DOHH2 (cell line): ENCODE results near the gene COPA.
A peak's percentile ranks its signal among the peaks of the same experiment; 100 is the strongest.

ENCODE experiments used
- H3F3A ChIP-seq: fragments of 200-600 bp; sonication (generic), shearing (Covaris generic); 2 replicates; pipeline ENCODE4 v1.6.0; 2016; ENCODE audit warnings: antibody characterized with exemption, mild to moderate bottlenecking; ENCODE audit not compliant: control insufficient read depth, insufficient read depth
- H3K27ac ChIP-seq: fragments of 200-600 bp; sonication (generic); 2 replicates; pipeline ENCODE4 v1.5.1; 2014; ENCODE audit warnings: low read depth, mild to moderate bottlenecking, low read length, moderate library complexity
- H3K27me3 ChIP-seq: fragments of 200-600 bp; sonication (generic); 2 replicates; pipeline ENCODE4 v1.6.1; 2014; ENCODE audit warnings: mild to moderate bottlenecking, low read length, mixed read lengths; ENCODE audit not compliant: control insufficient read depth
- H3K36me3 ChIP-seq: fragments of 200-600 bp; sonication (generic); 2 replicates; pipeline ENCODE4 v1.6.1; 2014; ENCODE audit warnings: mild to moderate bottlenecking, low read length, moderate library complexity, mixed read lengths; ENCODE audit not compliant: control insufficient read depth
- H3K4me1 ChIP-seq: fragments of 200-600 bp; sonication (generic); 2 replicates; pipeline ENCODE4 v1.6.1; 2014; ENCODE audit warnings: mild to moderate bottlenecking, low read length, mixed read lengths; ENCODE audit not compliant: control insufficient read depth
- H3K4me2 ChIP-seq: fragments of 200-600 bp; sonication (generic); 2 replicates; pipeline ENCODE4 v1.6.0; 2014; ENCODE audit warnings: mild to moderate bottlenecking, low read length, moderate library complexity
- H3K4me3 ChIP-seq: fragments of 200-600 bp; sonication (generic); 2 replicates; pipeline ENCODE4 v1.5.1; 2014; ENCODE audit warnings: mild to moderate bottlenecking, low read length, mixed read lengths
- H3K79me2 ChIP-seq: fragments of 200-600 bp; sonication (generic); 2 replicates; pipeline ENCODE4 v1.6.1; 2014; ENCODE audit warnings: mild to moderate bottlenecking, low read length, mixed read lengths; ENCODE audit not compliant: control insufficient read depth
- H3K9me2 ChIP-seq: fragments of 200-600 bp; sonication (generic); replicated peaks from 2 replicates; pipeline ENCODE4 v1.6.1; 2014; ENCODE audit warnings: mild to moderate bottlenecking, low read length, mixed read lengths; ENCODE audit not compliant: control insufficient read depth
- H3K9me3 ChIP-seq: fragments of 200-600 bp; sonication (generic); 2 replicates; pipeline ENCODE4 v1.6.1; 2014; ENCODE audit warnings: antibody characterized with exemption, low read length, mixed read lengths; ENCODE audit not compliant: control insufficient read depth, insufficient read depth
- H4K20me1 ChIP-seq: fragments of 200-600 bp; sonication (generic); 2 replicates; pipeline ENCODE4 v1.6.0; 2014; ENCODE audit warnings: low read depth, mild to moderate bottlenecking, antibody characterized with exemption, low read length, moderate library complexity; ENCODE audit not compliant: control insufficient read depth, insufficient read depth
- CTCF ChIP-seq: fragments of 200-600 bp; sonication (generic); IDR thresholded peaks from one replicate; pipeline ENCODE4 v1.5.1; 2014; ENCODE audit warnings: antibody characterized with exemption, mild to moderate bottlenecking, low read depth, low read length; ENCODE audit not compliant: poor library complexity, severe bottlenecking
- EZH2phosphoT487 ChIP-seq: fragments of 200-600 bp; sonication (generic); IDR thresholded peaks from 2 replicates; pipeline ENCODE4 v1.6.1; 2017; ENCODE audit warnings: borderline replicate concordance, mild to moderate bottlenecking, antibody characterized with exemption, low read length, moderate library complexity, mixed read lengths

Gene COPA

GRCh38 chr1:160261556-160261892 is 81.5 kb downstream of the COPA start:
- Histone ChIP-seq H3K4me3 (peak overlapping the region; percentile 93), H3K9me3 (no peaks in the 10 kb centered on the region), H3K9me2 (no peaks in the 10 kb centered on the region), H3F3A (0 out of 2 replicates have a peak, but pooled peaks cover 2% of the 10 kb centered on the region), H3K27me3 (no peaks in the 10 kb centered on the region), H3K27ac (peak overlapping the region; percentile 51), H3K79me2 (peaks cover 58% of the 10 kb centered on the region), H4K20me1 (no peaks in the 10 kb centered on the region), H3K36me3 (peaks cover 38% of the 10 kb centered on the region), H3K4me1 (peaks cover 22% of the 10 kb centered on the region), H3K4me2 (peak overlapping the region; percentile 87)
- no peak for TF ChIP-seq CTCF
- TF ChIP-seq EZH2phosphoT487: no peak

GRCh38 chr1:160260406-160261382 is 82.4 kb downstream of the COPA start:
- no peaks in the 10 kb centered on the region for H3K9me2 ChIP-seq
- peaks cover 22% of the 10 kb centered on the region for H3K4me1 ChIP-seq
- peaks cover 43% of the 10 kb centered on the region for H3K36me3 ChIP-seq
- H3K27ac ChIP-seq: no peak overlapping the region
- H3K4me3 ChIP-seq: peak overlapping the region; percentile 93
- no peaks in the 10 kb centered on the region for H3K27me3 ChIP-seq
- TF ChIP-seq CTCF: no peak
- no peak for TF ChIP-seq EZH2phosphoT487
- no peaks in the 10 kb centered on the region for H3K9me3 ChIP-seq
- peaks cover 64% of the 10 kb centered on the region for H3K79me2 ChIP-seq
- H4K20me1 ChIP-seq: no peaks in the 10 kb centered on the region
- H3K4me2 ChIP-seq: peak overlapping the region; percentile 87
- H3F3A ChIP-seq: 0 out of 2 replicates have a peak, but pooled peaks cover 2% of the 10 kb centered on the region

GRCh38 chr1:160258177-160258798 is 84.8 kb downstream of the COPA start:
- H3K9me3 ChIP-seq: no peaks in the 10 kb centered on the region
- no peak overlapping the region for H3K4me2 ChIP-seq
- H3K4me3 ChIP-seq: no peak overlapping the region
- H3F3A ChIP-seq: 0 out of 2 replicates have a peak, but pooled peaks cover 2% of the 10 kb centered on the region
- H3K27ac ChIP-seq: no peak overlapping the region
- TF ChIP-seq CTCF (no peak), EZH2phosphoT487 (no peak)
- no peaks in the 10 kb centered on the region for H3K27me3 ChIP-seq
- H3K9me2 ChIP-seq: no peaks in the 10 kb centered on the region
- no peaks in the 10 kb centered on the region for H4K20me1 ChIP-seq
- peaks cover 21% of the 10 kb centered on the region for H3K4me1 ChIP-seq
- H3K36me3 ChIP-seq: peaks cover 49% of the 10 kb centered on the region
- peaks cover 70% of the 10 kb centered on the region for H3K79me2 ChIP-seq
